ENCODE results near the gene ACSL1. TPM values are rescaled to one million over a fixed set of nuclear protein-coding genes. Genes with fewer than 3 reads are reported as not detected.

Gene ACSL1
- polyA plus RNA-seq, 1 experiment, result 8.1 TPM

DNA sequence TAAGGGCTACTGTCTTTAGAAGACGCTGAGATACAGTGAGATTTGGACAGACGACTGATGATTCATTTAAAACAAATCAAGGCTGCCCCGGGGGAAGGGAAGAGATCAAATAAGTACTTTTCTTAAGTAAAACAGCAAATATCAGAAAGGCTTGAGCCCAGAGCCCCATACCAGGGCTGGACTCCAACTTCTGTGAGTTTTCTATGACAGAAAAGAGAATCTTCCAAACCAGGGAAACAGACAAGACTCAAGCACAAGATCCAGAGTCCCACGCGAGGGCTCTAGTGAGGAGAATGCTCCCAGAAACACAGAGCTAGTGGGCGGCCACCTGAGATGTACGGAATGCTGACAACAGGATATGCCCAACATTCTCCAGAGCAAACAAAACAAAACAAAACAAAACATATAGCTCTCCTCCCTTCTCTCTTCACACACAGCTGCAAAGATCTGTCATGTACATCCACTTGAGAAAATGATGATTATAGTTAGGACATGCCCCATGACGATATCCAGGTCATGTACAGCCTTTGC, 13.1 kb downstream of the ACSL1 start:
- H3K27me3 ChIP-seq (ENCODE audit: control insufficient read depth, insufficient read depth, low read length), result no peaks in the 10 kb centered on the region
- TF ChIP-seq CTCF (IDR thresholded peaks at IDR 0.05; ENCODE audit: insufficient read depth, low read depth, low read length), result no peak
- DNase-seq (ENCODE audit: low read depth), result no peak
- POLR2A ChIA-PET, result interaction anchor here (0.6 kb wide), 1 partner anchor 89 kb away, joined by 3 read pairs; no protein-coding TSS in a partner anchor
- 0 out of 2 replicates have a peak, but pooled peaks cover 1% of the 10 kb centered on the region for H3K36me3 ChIP-seq (ENCODE audit: control insufficient read depth, insufficient read depth, low read length)
- CTCF ChIA-PET, result interaction anchor here (2.0 kb wide), 1 partner anchor 10 kb away, joined by 4 read pairs; no protein-coding TSS in a partner anchor
- no peak overlapping the region for H3K4me3 ChIP-seq (ENCODE audit: low read depth, low read length)

DNA sequence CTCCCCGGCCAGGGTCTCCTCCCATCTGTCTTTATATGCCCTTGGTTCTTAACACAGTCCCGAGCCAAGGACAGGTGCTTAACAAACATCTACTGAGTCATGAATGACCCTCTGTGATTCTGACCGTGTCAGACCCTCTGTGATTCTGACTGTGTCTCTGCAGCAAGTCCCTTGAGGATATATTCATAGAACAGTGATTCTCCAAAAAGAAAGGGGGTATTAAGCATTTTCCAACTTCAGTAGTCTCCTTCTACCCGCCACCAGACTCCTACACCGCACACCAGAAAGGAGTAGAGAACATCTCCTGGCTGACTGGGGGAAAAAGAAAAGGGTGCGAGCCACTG, 13.6 kb downstream of the ACSL1 start:
- CTCF ChIA-PET, result no interaction called here

DNA sequence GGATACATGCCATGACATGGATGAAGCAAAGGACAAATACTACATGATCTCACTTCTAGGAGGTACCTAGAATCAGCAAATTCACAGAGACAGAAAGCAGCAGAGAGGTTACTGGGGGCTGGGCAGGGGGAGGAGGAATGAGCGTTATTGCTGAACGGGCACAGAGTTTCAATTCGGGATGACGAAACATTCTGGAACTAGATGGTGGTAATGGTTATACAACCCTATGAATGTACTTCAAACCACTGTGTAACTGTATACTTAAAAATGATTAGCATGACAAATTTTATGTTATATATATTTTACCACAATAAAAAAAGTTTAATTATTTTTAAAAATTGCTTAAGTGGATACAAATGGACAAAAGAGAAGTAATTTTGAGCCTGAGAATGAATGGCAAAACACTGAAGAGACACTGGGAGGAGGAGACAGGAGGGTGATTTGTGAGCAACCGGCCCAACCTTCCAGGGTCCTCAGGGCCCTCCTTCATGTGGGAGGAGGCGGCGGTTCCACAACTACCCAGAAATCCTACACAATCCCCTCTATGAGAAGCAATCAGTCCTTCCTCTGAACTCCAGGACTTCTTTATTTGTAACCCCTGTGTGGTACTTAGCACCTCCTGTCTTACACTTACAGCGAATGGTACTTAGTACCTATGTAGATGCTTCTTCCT, 14.1 kb downstream of the ACSL1 start:
- ChIA-PET CTCF (no interaction called here), POLR2A (no interaction called here)
- Histone ChIP-seq H3K36me3 (ENCODE audit: control insufficient read depth, insufficient read depth, low read length) (0 out of 2 replicates have a peak, but pooled peaks cover 1% of the 10 kb centered on the region), H3K4me3 (ENCODE audit: low read depth, low read length) (no peak overlapping the region), H3K27me3 (ENCODE audit: control insufficient read depth, insufficient read depth, low read length) (no peaks in the 10 kb centered on the region)
- DNase-seq (ENCODE audit: low read depth), result no peak
- no peak for TF ChIP-seq CTCF (IDR thresholded peaks at IDR 0.05; ENCODE audit: insufficient read depth, low read depth, low read length)

More for the DNA sequence above, 13.6 kb downstream of the ACSL1 start:
- no peak for DNase-seq (ENCODE audit: low read depth)
- no peak overlapping the region for H3K4me3 ChIP-seq (ENCODE audit: low read depth, low read length)
- no peak for TF ChIP-seq CTCF (IDR thresholded peaks at IDR 0.05; ENCODE audit: insufficient read depth, low read depth, low read length)
- 0 out of 2 replicates have a peak, but pooled peaks cover 1% of the 10 kb centered on the region for H3K36me3 ChIP-seq (ENCODE audit: control insufficient read depth, insufficient read depth, low read length)
- POLR2A ChIA-PET, result no interaction called here
- no peaks in the 10 kb centered on the region for H3K27me3 ChIP-seq (ENCODE audit: control insufficient read depth, insufficient read depth, low read length)

DNA sequence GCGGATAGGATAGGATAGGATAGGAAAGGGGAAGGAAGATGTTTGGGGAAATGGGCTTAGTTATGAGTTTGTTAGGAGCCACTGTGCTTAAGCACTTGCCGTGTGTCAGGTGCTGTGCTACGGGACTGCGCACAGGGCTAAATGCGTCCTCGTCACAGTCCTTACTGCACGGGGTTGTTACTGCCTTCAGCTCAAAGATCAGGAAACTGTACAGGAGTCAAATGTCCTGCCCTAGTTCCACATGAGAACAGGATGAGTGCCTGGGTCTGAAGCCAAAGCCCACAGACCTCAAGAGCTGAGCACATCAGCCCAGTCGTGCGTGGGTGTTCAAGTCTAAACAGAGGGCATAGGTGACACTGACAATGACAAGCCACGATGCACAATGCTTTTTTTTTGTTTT, 15.0 kb downstream of the ACSL1 start:
- 0 out of 2 replicates have a peak, but pooled peaks cover 1% of the 10 kb centered on the region for H3K36me3 ChIP-seq (ENCODE audit: control insufficient read depth, insufficient read depth, low read length)
- POLR2A ChIA-PET, result no interaction called here
- CTCF ChIA-PET, result interaction anchor here (0.6 kb wide), 1 partner anchor 46 kb away, joined by 3 read pairs; no protein-coding TSS in a partner anchor
- no peak for DNase-seq (ENCODE audit: low read depth)
- H3K27me3 ChIP-seq (ENCODE audit: control insufficient read depth, insufficient read depth, low read length), result no peaks in the 10 kb centered on the region
- no peak for TF ChIP-seq CTCF (IDR thresholded peaks at IDR 0.05; ENCODE audit: insufficient read depth, low read depth, low read length)
- H3K4me3 ChIP-seq (ENCODE audit: low read depth, low read length), result no peak overlapping the region

- no peak overlapping the region for H3K4me3 ChIP-seq (ENCODE audit: low read depth, low read length)
- no peaks in the 10 kb centered on the region for H3K27me3 ChIP-seq (ENCODE audit: control insufficient read depth, insufficient read depth, low read length)
- no peak for DNase-seq (ENCODE audit: low read depth)
- no peaks in the 10 kb centered on the region for H3K36me3 ChIP-seq (ENCODE audit: control insufficient read depth, insufficient read depth, low read length)
- POLR2A ChIA-PET, result no interaction called here
- no peak for TF ChIP-seq CTCF (IDR thresholded peaks at IDR 0.05; ENCODE audit: insufficient read depth, low read depth, low read length)
- CTCF ChIA-PET, result interaction anchor here (0.8 to 0.9 kb wide), 2 partner anchors 12 to 19 kb away, joined by 3 to 4 read pairs; no protein-coding TSS in a partner anchor
Measured at GRCh38 chr4:184808713-184809050, 17.1 kb downstream of the ACSL1 start.

All from BJ (cell line).